ENCODE results near the gene MYNN. TPM values are rescaled to one million over a fixed set of nuclear protein-coding genes. Genes with fewer than 3 reads are reported as not detected.
A peak's percentile ranks its signal among the peaks of the same experiment; 100 is the strongest.

Gene MYNN
- total and polyA plus RNA-seq, 2 donors (not counting 1 experiment from before 2014, with no cell fraction given): 14.7 to 24.0 TPM

GRCh38 chr3:169764312-169764881 is 8.8 kb upstream of the MYNN start:
- peaks cover 9 to 15% of the 10 kb centered on the region in 2 donors for H3K4me1 ChIP-seq (ENCODE audit: control insufficient read depth in 2 of 2, insufficient read depth in 2 of 2, low read length in 2 of 2)
- no peak for TF ChIP-seq EZH2 (IDR thresholded peaks at IDR 0.05; ENCODE audit: borderline replicate concordance, insufficient read depth, low read depth, low read length, poor library complexity, severe bottlenecking)
- no peak for TF ChIP-seq CTCF (IDR thresholded peaks at IDR 0.05)
- ATAC-seq (ENCODE audit: low read depth) (peak; percentile 35), DNase-seq (peak; percentile 87)
- H3K27me3 ChIP-seq (replicated peaks in 1 of 4; ENCODE audit: control extremely low read depth in 1 of 4, control insufficient read depth in 3 of 4, insufficient read depth in 4 of 4, low read length in 3 of 4): no peaks in the 10 kb centered on the region
- ChIA-PET POLR2A (interaction anchor here (0.5 to 1.6 kb wide), 10 partner anchors 9 to 593 kb away, joined by 3 to 10 read pairs (median 4); partner anchors contain the start of genes MYNN, PHC3, SEC62 and SKIL), CTCF (interaction anchor here (1.1 to 3.2 kb wide), 5 partner anchors 9 to 1047 kb away, joined by 3 to 21 read pairs (median 6); partner anchors contain the start of genes LRRC34, LRRIQ4 and MYNN)
- no peaks in the 10 kb centered on the region for H3K79me2 ChIP-seq (ENCODE audit: control insufficient read depth, insufficient read depth, low read length)
- H3K4me3 ChIP-seq (ENCODE audit: control extremely low read depth in 1 of 5, extremely low read depth in 1 of 5, insufficient read depth in 1 of 5, low read depth in 2 of 5, low read length in 4 of 5): peak overlapping the region; percentile 70 to 100 (median 87)
- peak overlapping the region; percentile 74 for H3K9ac ChIP-seq (ENCODE audit: low read length)
- Mint-ChIP-seq H3K27ac (peak overlapping the region; percentile 100), H3K9me3 (ENCODE audit: insufficient read depth) (peaks cover 6% of the 10 kb centered on the region), H3K4me3 (peak overlapping the region; percentile 100), H3K27me3 (no peaks in the 10 kb centered on the region), H3K4me1 (peaks cover 23% of the 10 kb centered on the region)
- H3K27ac ChIP-seq (ENCODE audit: low read length in 2 of 2): peak overlapping the region; percentile 95 to 98
- H3K4me2 ChIP-seq (replicated peaks; ENCODE audit: low read depth, low read length, poor library complexity, severe bottlenecking): peak overlapping the region; percentile 81
- peak overlapping the region; percentile 62 for H2AFZ ChIP-seq (ENCODE audit: insufficient read depth, low read depth, low read length, poor library complexity, severe bottlenecking)
- H3K36me3 ChIP-seq (replicated peaks in 1 of 2; ENCODE audit: control extremely low read depth in 1 of 2, control insufficient read depth in 1 of 2, extremely low read depth in 1 of 2, insufficient read depth in 2 of 2, low read length in 1 of 2): no peaks in the 10 kb centered on the region
- intact Hi-C loops (cut with micrococcal nuclease): loop anchor here (2.0 to 5.0 kb wide), 5 partner anchors 48 to 1106 kb away; partner anchors contain the start of genes LRRC34, LRRIQ4, RPL22L1 and SEC62
- peaks cover 0 to 24% (median 0%) of the 10 kb centered on the region in 3 donors for H3K9me3 ChIP-seq (ENCODE audit: control extremely low read depth in 1 of 3, control insufficient read depth in 2 of 3, insufficient read depth in 1 of 3, low read length in 2 of 3)
- under 1% methylated on average over 46 of the region's 46 CpGs for WGBS (ENCODE audit: insufficient coverage)
- H4K20me1 ChIP-seq (ENCODE audit: control insufficient read depth, insufficient read depth, low read length, poor library complexity, severe bottlenecking): no peaks in the 10 kb centered on the region
